ENCODE results near the gene PKP4. TPM values are rescaled to one million over a fixed set of nuclear protein-coding genes. Genes with fewer than 3 reads are reported as not detected.

PKP4 gene
- total RNA-seq, 1 donor from 2014 or later: 41.6 TPM

GRCh38 chr2:158715357-158715756, 258.6 kb downstream of the PKP4 start:
- no peaks in the 10 kb centered on the region for H3K27me3 ChIP-seq (ENCODE audit: control insufficient read depth, insufficient read depth, low read length)
- no peaks in the 10 kb centered on the region for H3K36me3 ChIP-seq (ENCODE audit: control insufficient read depth, insufficient read depth, low read length)
- DNase-seq (ENCODE audit: low read depth): no peak
- no peak for TF ChIP-seq CTCF (IDR thresholded peaks at IDR 0.05; ENCODE audit: insufficient read depth, low read length, severe bottlenecking)
- FAIRE-seq: no peak
- no peak overlapping the region for H3K4me3 ChIP-seq (ENCODE audit: low read depth, low read length)

- no peak for TF ChIP-seq CTCF (IDR thresholded peaks at IDR 0.05; ENCODE audit: insufficient read depth, low read length, severe bottlenecking)
- no peak overlapping the region for H3K4me3 ChIP-seq (ENCODE audit: low read depth, low read length)
Observed at GRCh38 chr2:158716121-158716791, 259.5 kb downstream of the PKP4 start.

DNA sequence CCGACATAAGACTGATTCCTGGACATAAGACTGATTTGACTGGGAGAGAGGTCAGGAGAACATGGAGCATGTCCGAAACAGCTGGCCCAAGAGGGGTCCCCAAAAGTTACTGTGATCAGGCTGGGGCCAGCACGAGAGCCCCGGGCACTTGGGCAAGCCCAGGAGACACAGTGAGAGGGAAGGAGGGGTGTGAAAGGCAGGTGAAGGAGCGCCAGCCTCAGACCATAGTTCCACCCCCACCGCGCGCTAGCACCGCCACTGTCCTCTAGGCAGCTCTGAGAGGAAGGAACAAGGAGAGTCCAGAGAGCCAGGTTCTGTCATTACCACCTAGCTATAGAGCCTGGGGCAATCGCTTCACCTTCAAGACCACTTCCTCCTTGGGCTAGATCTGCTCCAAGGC, 260.2 kb downstream of the PKP4 start:
- no peak overlapping the region for H3K4me3 ChIP-seq (ENCODE audit: low read depth, low read length)
- FAIRE-seq (no peak), DNase-seq (ENCODE audit: low read depth) (no peak)
- H3K36me3 ChIP-seq (ENCODE audit: control insufficient read depth, insufficient read depth, low read length): no peaks in the 10 kb centered on the region
- TF ChIP-seq CTCF (IDR thresholded peaks at IDR 0.05; ENCODE audit: insufficient read depth, low read length, severe bottlenecking): no peak
- no peaks in the 10 kb centered on the region for H3K27me3 ChIP-seq (ENCODE audit: control insufficient read depth, insufficient read depth, low read length)

More at GRCh38 chr2:158716121-158716791, 259.5 kb downstream of the PKP4 start:
- Histone ChIP-seq H3K27me3 (ENCODE audit: control insufficient read depth, insufficient read depth, low read length) (no peaks in the 10 kb centered on the region), H3K36me3 (ENCODE audit: control insufficient read depth, insufficient read depth, low read length) (no peaks in the 10 kb centered on the region)
- DNase-seq (ENCODE audit: low read depth): no peak
- no peak for FAIRE-seq

GRCh38 chr2:158717366-158718195, 260.8 kb downstream of the PKP4 start:
- H3K4me3 ChIP-seq (ENCODE audit: low read depth, low read length): no peak overlapping the region
- FAIRE-seq (no peak), DNase-seq (ENCODE audit: low read depth) (no peak)
- no peak for TF ChIP-seq CTCF (IDR thresholded peaks at IDR 0.05; ENCODE audit: insufficient read depth, low read length, severe bottlenecking)
- H3K27me3 ChIP-seq (ENCODE audit: control insufficient read depth, insufficient read depth, low read length): no peaks in the 10 kb centered on the region
- no peaks in the 10 kb centered on the region for H3K36me3 ChIP-seq (ENCODE audit: control insufficient read depth, insufficient read depth, low read length)

GRCh38 chr2:158718196-158718585, 261.4 kb downstream of the PKP4 start:
- H3K27me3 ChIP-seq (ENCODE audit: control insufficient read depth, insufficient read depth, low read length): no peaks in the 10 kb centered on the region
- H3K36me3 ChIP-seq (ENCODE audit: control insufficient read depth, insufficient read depth, low read length): no peaks in the 10 kb centered on the region
- TF ChIP-seq CTCF (IDR thresholded peaks at IDR 0.05; ENCODE audit: insufficient read depth, low read length, severe bottlenecking): no peak
- no peak for FAIRE-seq
- no peak overlapping the region for H3K4me3 ChIP-seq (ENCODE audit: low read depth, low read length)
- no peak for DNase-seq (ENCODE audit: low read depth)

Measured in bronchial epithelial cell (primary cell).